Mesothelial cell of epicardium (in vitro differentiated cells): ENCODE results near the gene TGM2. TPM values are rescaled to one million over a fixed set of nuclear protein-coding genes. Genes with fewer than 3 reads are reported as not detected.

Source experiments
- DNase-seq, 2 experiments: peaks; one replicate each; pipeline ENCODE4 v3.0.0; 2021; ENCODE audit warnings: low spot score in 2 of 2; ENCODE audit not compliant: unreplicated experiment in 2 of 2
- H3K27ac Mint-ChIP-seq: 2 replicates; pipeline ENCODE4 v1.8.0; 2021; ENCODE audit warnings: mixed read lengths
- H3K27me3 Mint-ChIP-seq: 2 replicates; pipeline ENCODE4 v1.8.0; 2021; ENCODE audit warnings: low read depth, mixed read lengths
- H3K36me3 Mint-ChIP-seq: 2 replicates; pipeline ENCODE4 v1.8.0; 2021; ENCODE audit warnings: mixed read lengths
- H3K4me1 Mint-ChIP-seq: 2 replicates; pipeline ENCODE4 v1.8.0; 2021; ENCODE audit warnings: mixed read lengths
- H3K4me3 Mint-ChIP-seq: 2 replicates; pipeline ENCODE4 v1.8.0; 2021; ENCODE audit warnings: mild to moderate bottlenecking, moderate library complexity, mixed read lengths
- H3K9me3 Mint-ChIP-seq: 2 replicates; pipeline ENCODE4 v1.8.0; 2021; ENCODE audit warnings: mixed read lengths
- total RNA-seq: library from RNA; stranded (reverse); gene quantifications from 3 replicates; pipeline ENCODE4 v1.2.1, GENCODE V29; 2021
- TF ChIP-seq, protein P1 (sequence below): fragments of 200-600 bp; sonication (generic); IDR thresholded peaks from one replicate; pipeline ENCODE4 v1.5.0; 2021; ENCODE audit warnings: antibody characterized with exemption; ENCODE audit not compliant: unreplicated experiment

The TGM2 gene
- total RNA-seq, 1 donor from 2014 or later, result 35.7 TPM

DNA sequence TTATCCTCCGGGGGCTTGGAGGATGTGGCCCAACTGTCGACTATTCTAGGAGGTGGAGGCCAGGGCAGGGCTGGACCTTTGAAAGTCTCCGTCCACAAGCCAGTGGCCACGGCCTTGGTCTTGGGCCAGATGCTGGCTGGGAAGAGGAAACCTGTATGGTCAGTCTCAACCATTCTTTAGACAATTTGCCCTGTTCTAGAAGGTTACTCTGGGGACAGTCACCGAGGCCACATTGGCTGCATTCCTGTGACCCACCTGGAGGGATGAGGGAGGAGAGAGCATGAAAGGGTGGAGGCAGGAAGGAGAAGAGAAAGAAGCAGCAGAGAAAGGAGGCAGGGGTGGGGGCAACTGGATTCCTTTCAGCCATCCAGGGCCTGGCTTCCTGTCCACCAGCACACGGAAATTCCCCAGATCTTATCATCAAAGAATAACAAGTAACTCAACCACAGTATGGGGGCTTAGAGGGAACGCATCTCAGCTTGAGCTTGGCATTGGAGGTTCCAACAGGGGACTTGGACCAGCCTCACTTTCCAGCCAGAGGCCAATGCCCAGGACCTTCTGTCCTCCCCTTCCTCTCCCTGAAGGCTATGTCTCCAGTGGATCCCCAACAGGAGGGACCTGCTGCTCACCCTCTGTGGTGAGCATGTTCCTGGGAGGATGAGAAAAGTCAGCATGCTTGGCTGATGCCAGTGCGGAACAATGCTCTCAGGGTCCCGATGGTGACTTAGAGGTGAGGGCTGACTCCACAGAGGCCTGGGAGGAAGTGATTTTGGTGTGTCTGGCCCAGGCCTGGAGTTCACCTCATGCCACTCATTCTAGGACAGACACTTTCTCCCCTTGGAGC lies 30.4 kb downstream of the TGM2 start:
- Mint-ChIP-seq H3K36me3 (peaks cover 5% of the 10 kb centered on the region), H3K4me1 (peaks cover 33% of the 10 kb centered on the region), H3K27ac (peak overlapping the region; percentile 80), H3K9me3 (no peaks in the 10 kb centered on the region), H3K27me3 (no peaks in the 10 kb centered on the region), H3K4me3 (no peak overlapping the region)
- TF ChIP-seq, protein P1, sequence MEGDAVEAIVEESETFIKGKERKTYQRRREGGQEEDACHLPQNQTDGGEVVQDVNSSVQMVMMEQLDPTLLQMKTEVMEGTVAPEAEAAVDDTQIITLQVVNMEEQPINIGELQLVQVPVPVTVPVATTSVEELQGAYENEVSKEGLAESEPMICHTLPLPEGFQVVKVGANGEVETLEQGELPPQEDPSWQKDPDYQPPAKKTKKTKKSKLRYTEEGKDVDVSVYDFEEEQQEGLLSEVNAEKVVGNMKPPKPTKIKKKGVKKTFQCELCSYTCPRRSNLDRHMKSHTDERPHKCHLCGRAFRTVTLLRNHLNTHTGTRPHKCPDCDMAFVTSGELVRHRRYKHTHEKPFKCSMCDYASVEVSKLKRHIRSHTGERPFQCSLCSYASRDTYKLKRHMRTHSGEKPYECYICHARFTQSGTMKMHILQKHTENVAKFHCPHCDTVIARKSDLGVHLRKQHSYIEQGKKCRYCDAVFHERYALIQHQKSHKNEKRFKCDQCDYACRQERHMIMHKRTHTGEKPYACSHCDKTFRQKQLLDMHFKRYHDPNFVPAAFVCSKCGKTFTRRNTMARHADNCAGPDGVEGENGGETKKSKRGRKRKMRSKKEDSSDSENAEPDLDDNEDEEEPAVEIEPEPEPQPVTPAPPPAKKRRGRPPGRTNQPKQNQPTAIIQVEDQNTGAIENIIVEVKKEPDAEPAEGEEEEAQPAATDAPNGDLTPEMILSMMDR, result no peak
- DNase-seq, result no peak

DNA sequence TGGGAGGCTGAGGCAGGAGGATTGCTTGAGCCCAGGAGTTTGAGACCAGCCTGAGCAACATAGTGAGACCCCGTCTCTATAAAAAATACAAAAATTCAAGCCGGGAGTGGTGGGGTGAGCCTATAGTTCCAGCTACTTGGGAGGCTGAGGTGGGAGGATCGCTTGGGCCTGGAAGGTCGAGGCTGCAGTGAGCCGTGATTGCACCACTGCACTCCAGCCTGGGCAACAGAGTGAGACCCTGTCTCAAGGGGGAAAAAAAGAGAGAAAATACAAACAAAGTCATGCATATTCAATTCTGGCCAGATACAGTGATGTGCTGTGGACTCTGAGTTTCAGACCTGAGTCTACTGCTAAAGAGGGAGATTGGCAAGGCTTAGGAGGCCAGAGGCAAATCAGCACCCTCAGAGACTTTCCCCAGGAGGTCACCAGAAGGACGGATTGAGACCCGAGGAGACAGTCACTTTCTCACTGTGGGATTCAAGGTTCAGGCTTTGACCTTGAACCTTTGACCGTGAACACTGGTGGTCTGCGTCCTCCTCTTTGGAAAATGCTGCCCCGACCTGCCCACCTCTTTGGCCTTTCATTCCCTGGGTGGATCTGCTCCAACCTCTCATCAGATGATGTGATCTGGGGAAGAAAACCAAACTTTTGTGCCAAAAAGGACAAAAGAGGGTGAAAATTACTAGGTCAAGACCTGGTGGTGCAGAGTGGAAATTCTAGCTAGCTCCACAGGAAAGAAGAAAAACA lies 31.2 kb downstream of the TGM2 start:
- H3K36me3 Mint-ChIP-seq, result peaks cover 5% of the 10 kb centered on the region
- no peak overlapping the region for H3K4me3 Mint-ChIP-seq
- no peaks in the 10 kb centered on the region for H3K27me3 Mint-ChIP-seq
- peak overlapping the region; percentile 80 for H3K27ac Mint-ChIP-seq
- no peaks in the 10 kb centered on the region for H3K9me3 Mint-ChIP-seq
- peaks cover 33% of the 10 kb centered on the region for H3K4me1 Mint-ChIP-seq
- TF ChIP-seq, protein P1, result no peak
- DNase-seq, result no peak

DNA sequence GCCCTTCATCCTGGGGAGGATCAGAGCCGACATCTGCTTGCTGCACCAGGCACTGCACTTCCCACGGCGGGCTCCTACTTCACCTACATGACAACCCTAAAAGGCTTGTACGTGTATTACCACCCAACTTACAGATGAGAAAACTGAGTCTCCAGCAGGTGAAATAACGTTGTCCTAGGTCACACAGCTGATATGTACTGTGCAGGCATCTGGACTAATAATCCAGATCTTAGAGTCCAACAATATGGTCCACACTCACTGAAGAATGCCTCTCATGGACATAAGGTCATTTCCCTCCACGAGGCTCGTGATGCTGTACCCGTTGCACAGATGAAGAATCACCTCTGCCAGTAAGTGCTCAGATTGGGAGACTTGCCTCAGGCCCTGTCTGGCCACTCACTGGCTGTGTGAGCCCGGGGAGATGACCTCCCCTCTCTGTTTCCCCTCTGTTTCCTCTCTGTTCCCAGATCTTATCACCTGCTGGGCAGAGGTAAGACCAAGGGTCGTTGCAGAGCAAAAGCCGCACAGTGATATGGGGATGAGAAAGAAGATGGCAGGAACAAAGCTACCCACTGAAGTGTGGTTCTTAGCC lies 32.1 kb downstream of the TGM2 start:
- Mint-ChIP-seq H3K4me1 (peaks cover 35% of the 10 kb centered on the region), H3K4me3 (no peak overlapping the region), H3K27ac (no peak overlapping the region), H3K36me3 (no peaks in the 10 kb centered on the region), H3K27me3 (no peaks in the 10 kb centered on the region), H3K9me3 (no peaks in the 10 kb centered on the region)
- no peak for DNase-seq
- TF ChIP-seq, protein P1, result no peak

DNA sequence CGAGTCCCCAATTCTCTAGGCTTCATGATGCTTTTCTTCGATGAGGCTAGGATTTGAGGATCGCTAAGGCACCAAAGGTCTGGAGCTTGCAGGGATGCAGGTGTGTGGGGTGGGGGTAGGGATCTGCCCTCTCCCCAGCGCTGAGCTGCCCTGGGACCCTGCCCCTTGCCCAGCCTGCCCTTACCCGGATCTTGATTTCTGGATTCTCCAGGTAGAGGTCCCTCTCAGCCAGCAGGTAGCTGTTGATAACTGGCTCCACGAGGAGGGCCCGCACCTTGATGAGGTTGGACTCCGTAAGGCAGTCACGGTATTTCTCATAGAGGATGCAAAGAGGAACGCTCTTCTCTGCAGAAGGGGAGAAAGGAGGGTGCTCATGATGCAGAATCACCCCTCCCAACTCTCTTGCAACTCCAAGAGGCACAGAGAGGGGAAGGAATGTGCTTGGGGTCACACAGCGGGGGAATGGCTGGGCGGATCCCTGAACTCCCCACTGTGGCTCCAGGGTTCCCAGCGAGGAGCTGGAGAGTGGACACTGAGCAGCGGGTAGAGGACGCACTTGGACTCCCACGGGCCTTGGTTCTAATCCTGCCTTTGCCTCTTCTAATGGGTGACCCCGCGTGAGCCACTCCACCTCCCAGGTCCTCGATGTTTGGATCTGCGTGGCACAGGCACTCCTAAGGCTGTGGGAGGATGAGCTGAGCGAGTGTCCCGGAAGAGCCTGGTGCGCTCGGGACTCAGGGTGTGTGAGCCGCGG lies 32.7 kb downstream of the TGM2 start:
- Mint-ChIP-seq H3K9me3 (no peaks in the 10 kb centered on the region), H3K4me3 (no peak overlapping the region), H3K27me3 (no peaks in the 10 kb centered on the region), H3K36me3 (no peaks in the 10 kb centered on the region), H3K27ac (no peak overlapping the region), H3K4me1 (peaks cover 40% of the 10 kb centered on the region)
- no peak for DNase-seq
- TF ChIP-seq, protein P1, result no peak

DNA sequence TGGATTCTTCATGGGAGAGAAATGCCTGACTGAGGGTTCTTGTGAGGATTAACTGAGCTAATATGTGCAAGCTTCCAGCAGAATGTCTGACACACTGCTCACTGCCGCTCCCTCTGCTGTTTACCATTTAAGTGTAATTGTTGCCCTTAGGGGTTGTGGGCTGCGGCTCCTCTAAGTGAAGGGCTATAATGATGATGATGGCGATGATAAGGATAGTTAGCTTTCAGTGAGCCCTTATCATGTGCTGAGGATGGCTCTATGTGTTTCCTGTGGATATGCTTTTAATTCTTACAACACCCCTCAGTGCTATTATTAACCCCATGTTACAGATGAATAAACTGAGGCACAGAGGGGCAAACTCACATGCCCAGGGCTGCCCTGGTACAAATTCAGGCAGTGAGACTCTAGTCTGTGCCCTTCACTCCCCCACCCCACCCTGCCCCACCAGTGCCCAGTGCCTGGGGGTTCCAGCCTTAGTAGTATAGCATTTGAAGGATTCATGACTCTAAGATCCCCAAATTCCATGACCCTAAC lies 33.4 kb downstream of the TGM2 start:
- no peak overlapping the region for H3K27ac Mint-ChIP-seq
- no peaks in the 10 kb centered on the region for H3K9me3 Mint-ChIP-seq
- no peak overlapping the region for H3K4me3 Mint-ChIP-seq
- DNase-seq, result no peak
- no peaks in the 10 kb centered on the region for H3K36me3 Mint-ChIP-seq
- TF ChIP-seq, protein P1, result no peak
- H3K27me3 Mint-ChIP-seq, result no peaks in the 10 kb centered on the region
- H3K4me1 Mint-ChIP-seq, result peaks cover 47% of the 10 kb centered on the region
